COLO668 (cell line): ENCODE results near the gene KIF3A.
"Not testable (repeated sequence)": the region's sequence is repeated elsewhere in the genome, so short reads cannot be mapped to it uniquely, and the experiment has no call there.

ENCODE experiments used
- DNase-seq: peaks from one replicate; lab custom pipeline; 2025; ENCODE audit not compliant: unreplicated experiment; lab: John Stamatoyannopoulos, UW

The KIF3A gene

GRCh38 chr5:132729896-132730295 lies 7.5 kb downstream of the KIF3A start:
- DNase-seq, result no peak

- no peak for DNase-seq
Observed at GRCh38 chr5:132725745-132726144, 11.6 kb downstream of the KIF3A start.

GRCh38 chr5:132718544-132719312 lies 18.6 kb downstream of the KIF3A start:
- DNase-seq, result no peak

- DNase-seq, result no peak
Observed at GRCh38 chr5:132714456-132715307, 22.7 kb downstream of the KIF3A start.

GRCh38 chr5:132708645-132709044 lies 28.7 kb downstream of the KIF3A start:
- no peak for DNase-seq

- no peak for DNase-seq
Observed at GRCh38 chr5:132704875-132705274, 32.5 kb downstream of the KIF3A start.

GRCh38 chr5:132695956-132696355 lies 41.4 kb downstream of the KIF3A start:
- no peak for DNase-seq

- DNase-seq, result no peak
Observed at GRCh38 chr5:132692632-132692967, 44.7 kb downstream of the KIF3A start.

- not testable (repeated sequence) for DNase-seq
Observed at GRCh38 chr5:132691755-132692631, 45.4 kb downstream of the KIF3A start.

GRCh38 chr5:132690156-132690555 lies 47.2 kb downstream of the KIF3A start:
- DNase-seq, result no peak

GRCh38 chr5:132689513-132689912 lies 47.8 kb downstream of the KIF3A start:
- no peak for DNase-seq

- DNase-seq, result no peak
Observed at GRCh38 chr5:132688536-132689339, 48.6 kb downstream of the KIF3A start.

GRCh38 chr5:132687995-132688394 lies 49.4 kb downstream of the KIF3A start:
- no peak for DNase-seq

- no peak for DNase-seq
Observed at GRCh38 chr5:132686193-132686592, 51.2 kb downstream of the KIF3A start.

GRCh38 chr5:132684922-132685720 lies 52.2 kb downstream of the KIF3A start:
- DNase-seq, result no peak

- DNase-seq, result no peak
Observed at GRCh38 chr5:132684491-132684890, 52.9 kb downstream of the KIF3A start.

GRCh38 chr5:132681983-132682382 lies 55.4 kb downstream of the KIF3A start:
- no peak for DNase-seq

- no peak for DNase-seq
Observed at GRCh38 chr5:132681476-132681831, 55.9 kb downstream of the KIF3A start.

GRCh38 chr5:132680780-132681475 lies 56.4 kb downstream of the KIF3A start:
- no peak for DNase-seq
